HCT116 (cell line): ENCODE data around the gene IL15RA. TPM values are rescaled to one million over a fixed set of nuclear protein-coding genes. Genes with fewer than 3 reads are reported as not detected.

Source experiments
- ATAC-seq: fragments of 200-7000 bp; cut with Tn5 transposase; 2 replicates; pipeline ENCODE4 v1.9.1; 2020; ENCODE audit warnings: mild to moderate bottlenecking, moderate library complexity
- BruUV-seq: library from RNA; stranded (reverse); fragments of 400-500 nt; replicated peaks from 2 replicates; lab custom pipeline; 2021; lab: Mats Ljungman, UMichigan
- CTCF ChIA-PET: fragments of 300-600 bp; sonication (Branson Sonifier 250); formaldehyde crosslinking; loops from one replicate; lab custom pipeline; 2021; ENCODE audit warnings: antibody characterized with exemption; lab: Charles Lee
- POLR2A ChIA-PET: fragments of 300-600, 350-600 bp; sonication (Branson Sonifier 250); formaldehyde crosslinking; loops from one replicate; lab custom pipeline; 2021; ENCODE audit warnings: antibody characterized with exemption; lab: Charles Lee
- RAD21 ChIA-PET, 2 experiments: fragments of 300-600 bp; sonication (Branson Sonifier 250); formaldehyde crosslinking; loops; one replicate each; lab custom pipeline; 2023; ENCODE audit warnings: low total read pairs in 2 of 2; ENCODE audit not compliant: uncharacterized antibody in 2 of 2, unreplicated experiment in 2 of 2, low non-redundant PET in 1 of 2; lab: Charles Lee
- DNase-seq: peaks from one replicate; pipeline ENCODE4 v3.0.0-alpha.2; 2010; ENCODE audit warnings: low read depth, low spot score
- H2AFZ ChIP-seq: fragments of 200-600 bp; shearing (Covaris generic), sonication (generic); 2 replicates; pipeline ENCODE4 v1.6.1; 2017; ENCODE audit warnings: low read depth, mixed run types, mixed read lengths, antibody characterized with exemption, low read length; ENCODE audit not compliant: poor library complexity, severe bottlenecking
- H3K27ac ChIP-seq: 2 replicates; pipeline ENCODE4 v1.5.1; 2012; ENCODE audit warnings: low read depth, low read length
- H3K27me3 ChIP-seq: fragments of 200-600 bp; sonication (generic); 2 replicates; pipeline ENCODE4 v1.6.1; 2016; ENCODE audit warnings: mixed run types, low read length, mixed read lengths; ENCODE audit not compliant: insufficient read depth
- H3K36me3 ChIP-seq, 2 experiments: fragments of 200-500 bp in 1 of 2; fragments of 200-600 bp in 1 of 2; sonication (Bioruptor generic) in 1 of 2; sonication (generic) in 1 of 2; 2 replicates each; pipeline versions ENCODE4 v1.5.1 to v1.6.1; 2014 to 2016; ENCODE audit warnings: low read length in 2 of 2, inconsistent platforms in 1 of 2, mixed read lengths in 1 of 2, mixed run types in 1 of 2; ENCODE audit not compliant: insufficient read depth in 2 of 2, control insufficient read depth in 1 of 2
- H3K4me1 ChIP-seq, 2 experiments: fragments of 200-600 bp in 1 of 2; sonication (generic) in 1 of 2; 2 replicates each; pipeline versions ENCODE4 v1.5.1 to v1.6.1; 2012 to 2017; ENCODE audit warnings: low read length in 2 of 2, inconsistent platforms in 1 of 2, mild to moderate bottlenecking in 1 of 2, mixed read lengths in 1 of 2, mixed run types in 1 of 2, moderate library complexity in 1 of 2; ENCODE audit not compliant: insufficient read depth in 2 of 2, control insufficient read depth in 1 of 2
- H3K4me2 ChIP-seq: fragments of 200-600 bp; sonication (generic); 2 replicates; pipeline ENCODE4 v1.6.1; 2017; ENCODE audit warnings: mixed run types, low read length, mixed read lengths
- H3K4me3 ChIP-seq, 2 experiments: fragments of 200-600 bp in 1 of 2; sonication (generic) in 1 of 2; replicated peaks in 1 of 2; 2 replicates each; pipeline ENCODE4 v1.5.1; 2011 to 2016; ENCODE audit warnings: low read length in 2 of 2, control low read depth in 1 of 2, low read depth in 1 of 2, mild to moderate bottlenecking in 1 of 2, mixed read lengths in 1 of 2, mixed run types in 1 of 2
- H3K79me2 ChIP-seq: fragments of 200-600 bp; sonication (generic); 2 replicates; pipeline ENCODE4 v1.6.1; 2017; ENCODE audit warnings: mild to moderate bottlenecking, mixed run types, low read length, moderate library complexity, mixed read lengths; ENCODE audit not compliant: insufficient read depth
- H3K9ac ChIP-seq: fragments of 200-600 bp; sonication (generic); 2 replicates; pipeline ENCODE4 v1.6.1; 2016; ENCODE audit warnings: low read length, mixed read lengths
- H3K9me2 ChIP-seq: fragments of 200-600 bp; sonication (generic), shearing (Covaris generic); 2 replicates; pipeline ENCODE4 v1.6.1; 2017; ENCODE audit warnings: mixed run types, mild to moderate bottlenecking, moderate library complexity; ENCODE audit not compliant: insufficient read depth
- H3K9me3 ChIP-seq, 2 experiments: fragments of 200-500 bp in 1 of 2; fragments of 200-600 bp in 1 of 2; sonication (Bioruptor generic) in 1 of 2; sonication (generic) in 1 of 2; 2 replicates each; pipeline ENCODE4 v1.6.1; 2014 to 2017; ENCODE audit warnings: low read length in 2 of 2, mixed read lengths in 2 of 2, inconsistent platforms in 1 of 2, low read depth in 1 of 2, mild to moderate bottlenecking in 1 of 2, mixed run types in 1 of 2, moderate library complexity in 1 of 2; ENCODE audit not compliant: control insufficient read depth in 1 of 2, insufficient read depth in 1 of 2
- H4K20me1 ChIP-seq: fragments of 200-600 bp; sonication (generic), shearing (Covaris generic); 2 replicates; pipeline ENCODE4 v1.6.1; 2017; ENCODE audit warnings: mixed run types, mild to moderate bottlenecking, moderate library complexity; ENCODE audit not compliant: insufficient read depth
- CBX3 ChIP-seq: IDR thresholded peaks from 2 replicates; pipeline ENCODE4 v1.6.1; 2012; ENCODE audit warnings: low read depth
- CEBPB ChIP-seq: IDR thresholded peaks from 2 replicates; pipeline ENCODE4 v1.6.1; 2012; ENCODE audit warnings: low read depth
- EZH2 ChIP-seq: fragments of 200-600 bp; sonication (generic); IDR thresholded peaks from 2 replicates; pipeline ENCODE4 v1.6.1; 2017; ENCODE audit warnings: antibody characterized with exemption, mixed run types
- EZH2phosphoT487 ChIP-seq: fragments of 200-600 bp; IDR thresholded peaks from 2 replicates; pipeline ENCODE4 v1.6.1; 2018; ENCODE audit warnings: antibody characterized with exemption, borderline replicate concordance
- FOSL1 ChIP-seq: IDR thresholded peaks from 2 replicates; pipeline ENCODE4 v1.6.1; 2012; ENCODE audit warnings: low read depth
- POLR2A ChIP-seq: IDR thresholded peaks from 2 replicates; pipeline ENCODE4 v1.7.0; 2011; ENCODE audit warnings: borderline replicate concordance; ENCODE audit not compliant: insufficient read depth, insufficient read length; ENCODE audit errors: extremely low read depth
- RAD21 ChIP-seq: IDR thresholded peaks from 2 replicates; pipeline ENCODE4 v1.6.1; 2012; ENCODE audit warnings: low read depth, mild to moderate bottlenecking
- SIN3A ChIP-seq: IDR thresholded peaks from 2 replicates; pipeline ENCODE4 v1.6.1; 2012; ENCODE audit warnings: low read depth
- SP1 ChIP-seq: IDR thresholded peaks from 2 replicates; pipeline ENCODE4 v1.6.1; 2012; ENCODE audit warnings: low read depth
- SRF ChIP-seq: IDR thresholded peaks from 2 replicates; pipeline ENCODE4 v1.6.1; 2012; ENCODE audit warnings: low read depth
- TCF7L2 ChIP-seq: IDR thresholded peaks from 2 replicates; pipeline ENCODE4 v1.7.0; 2011; ENCODE audit warnings: borderline replicate concordance, inconsistent platforms; ENCODE audit not compliant: insufficient read depth, insufficient read length; ENCODE audit errors: extremely low read depth
- YY1 ChIP-seq: IDR thresholded peaks from 2 replicates; pipeline ENCODE4 v1.6.1; 2011; ENCODE audit warnings: low read length, low read depth, moderate library complexity, mild to moderate bottlenecking; ENCODE audit not compliant: insufficient replicate concordance; ENCODE audit errors: extremely low read depth
- ZFX ChIP-seq: fragments of 450-650 bp; IDR thresholded peaks from 2 replicates; pipeline ENCODE4 v1.6.1; 2017
- intact Hi-C: fragments of 100-400 bp; cut with micrococcal nuclease; formaldehyde crosslinking; loops from 2 replicates; pipeline ENCODE4 v1.10.0; 2022
- total RNA-seq: library from RNA; stranded (reverse); gene quantifications from one replicate; pipeline ENCODE4 v1.2.1, GENCODE V29; 2021; ENCODE audit not compliant: unreplicated experiment
- TF ChIP-seq, protein P1 (sequence below), 3 experiments: fragments of 200-600 bp in 1 of 3; sonication (generic) in 1 of 3; IDR thresholded peaks in 2 of 3; conservative IDR thresholded peaks in 1 of 3; 2 replicates each; pipeline ENCODE4 v1.5.1; 2012 to 2017; ENCODE audit warnings: low read depth in 2 of 3, low read length in 2 of 3, antibody characterized with exemption in 1 of 3, borderline replicate concordance in 1 of 3, control low read depth in 1 of 3, mild to moderate bottlenecking in 1 of 3, mixed read lengths in 1 of 3, mixed run types in 1 of 3, moderate library complexity in 1 of 3; ENCODE audit not compliant: insufficient read depth in 1 of 3
- TF ChIP-seq, protein P2 (sequence below): IDR thresholded peaks from 2 replicates; pipeline ENCODE4 v1.6.1; 2012
- TF ChIP-seq, protein P3 (sequence below): IDR thresholded peaks from 2 replicates; pipeline ENCODE4 v1.6.1; 2012; ENCODE audit warnings: low read depth
- TF ChIP-seq, protein P4 (sequence below): IDR thresholded peaks from 2 replicates; pipeline ENCODE4 v1.6.1; 2012

The IL15RA gene
- total RNA-seq, 1 experiment from 2014 or later: 10.5 TPM

DNA sequence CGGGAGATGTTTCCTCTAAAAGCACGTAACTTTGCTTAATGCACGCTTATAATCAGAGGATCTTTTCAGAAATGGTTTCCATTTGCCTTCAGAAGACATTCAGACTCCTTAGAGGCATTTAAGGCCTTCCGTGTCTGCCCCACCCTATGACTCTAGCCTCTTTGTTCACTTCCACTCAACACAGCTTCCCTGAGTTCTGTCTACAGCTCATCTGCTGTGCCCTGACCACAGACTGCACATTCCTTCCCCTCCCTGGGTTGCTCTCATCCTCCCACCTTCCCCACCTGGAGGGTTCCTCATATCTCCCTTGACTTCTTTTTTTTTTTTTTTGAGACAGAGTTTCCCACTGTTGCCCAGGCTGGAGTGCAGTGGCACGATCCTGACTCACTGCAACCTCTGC, 70.7 kb downstream of the IL15RA start:
- ChIA-PET RAD21 (no interaction called here), CTCF (no interaction called here), POLR2A (no interaction called here)
- no peak overlapping the region for H3K27ac ChIP-seq
- intact Hi-C loops: no loop called here
- H3K79me2 ChIP-seq: no peaks in the 10 kb centered on the region; the same call in 1 of the 2 replicates
- ATAC-seq (no peak), DNase-seq (no peak)
- no peaks in the 10 kb centered on the region for H4K20me1 ChIP-seq
- H3K9me3 ChIP-seq: no peaks in the 10 kb centered on the region
- H3K4me2 ChIP-seq: no peak overlapping the region
- H2AFZ ChIP-seq: no peak overlapping the region
- H3K27me3 ChIP-seq: no peaks in the 10 kb centered on the region
- TF ChIP-seq POLR2A (no peak), FOSL1 (no peak), ZFX (no peak), RAD21 (no peak), TCF7L2 (no peak), YY1 (no peak), EZH2 (no peak), CEBPB (no peak), EZH2phosphoT487 (no peak), SP1 (no peak), CBX3 (no peak), SRF (no peak), SIN3A (no peak)
- TF ChIP-seq, protein P1, sequence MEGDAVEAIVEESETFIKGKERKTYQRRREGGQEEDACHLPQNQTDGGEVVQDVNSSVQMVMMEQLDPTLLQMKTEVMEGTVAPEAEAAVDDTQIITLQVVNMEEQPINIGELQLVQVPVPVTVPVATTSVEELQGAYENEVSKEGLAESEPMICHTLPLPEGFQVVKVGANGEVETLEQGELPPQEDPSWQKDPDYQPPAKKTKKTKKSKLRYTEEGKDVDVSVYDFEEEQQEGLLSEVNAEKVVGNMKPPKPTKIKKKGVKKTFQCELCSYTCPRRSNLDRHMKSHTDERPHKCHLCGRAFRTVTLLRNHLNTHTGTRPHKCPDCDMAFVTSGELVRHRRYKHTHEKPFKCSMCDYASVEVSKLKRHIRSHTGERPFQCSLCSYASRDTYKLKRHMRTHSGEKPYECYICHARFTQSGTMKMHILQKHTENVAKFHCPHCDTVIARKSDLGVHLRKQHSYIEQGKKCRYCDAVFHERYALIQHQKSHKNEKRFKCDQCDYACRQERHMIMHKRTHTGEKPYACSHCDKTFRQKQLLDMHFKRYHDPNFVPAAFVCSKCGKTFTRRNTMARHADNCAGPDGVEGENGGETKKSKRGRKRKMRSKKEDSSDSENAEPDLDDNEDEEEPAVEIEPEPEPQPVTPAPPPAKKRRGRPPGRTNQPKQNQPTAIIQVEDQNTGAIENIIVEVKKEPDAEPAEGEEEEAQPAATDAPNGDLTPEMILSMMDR (IDR thresholded peaks at IDR 0.05 in 2 of 3, conservative IDR thresholded peaks at IDR 0.05 in 1 of 3; ENCODE audit: borderline replicate concordance in 1 of 3, insufficient read depth in 1 of 3, low read depth in 2 of 3, low read length in 2 of 3): no peak
- TF ChIP-seq, protein P2, sequence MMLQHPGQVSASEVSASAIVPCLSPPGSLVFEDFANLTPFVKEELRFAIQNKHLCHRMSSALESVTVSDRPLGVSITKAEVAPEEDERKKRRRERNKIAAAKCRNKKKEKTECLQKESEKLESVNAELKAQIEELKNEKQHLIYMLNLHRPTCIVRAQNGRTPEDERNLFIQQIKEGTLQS: no peak
- TF ChIP-seq, protein P3, sequence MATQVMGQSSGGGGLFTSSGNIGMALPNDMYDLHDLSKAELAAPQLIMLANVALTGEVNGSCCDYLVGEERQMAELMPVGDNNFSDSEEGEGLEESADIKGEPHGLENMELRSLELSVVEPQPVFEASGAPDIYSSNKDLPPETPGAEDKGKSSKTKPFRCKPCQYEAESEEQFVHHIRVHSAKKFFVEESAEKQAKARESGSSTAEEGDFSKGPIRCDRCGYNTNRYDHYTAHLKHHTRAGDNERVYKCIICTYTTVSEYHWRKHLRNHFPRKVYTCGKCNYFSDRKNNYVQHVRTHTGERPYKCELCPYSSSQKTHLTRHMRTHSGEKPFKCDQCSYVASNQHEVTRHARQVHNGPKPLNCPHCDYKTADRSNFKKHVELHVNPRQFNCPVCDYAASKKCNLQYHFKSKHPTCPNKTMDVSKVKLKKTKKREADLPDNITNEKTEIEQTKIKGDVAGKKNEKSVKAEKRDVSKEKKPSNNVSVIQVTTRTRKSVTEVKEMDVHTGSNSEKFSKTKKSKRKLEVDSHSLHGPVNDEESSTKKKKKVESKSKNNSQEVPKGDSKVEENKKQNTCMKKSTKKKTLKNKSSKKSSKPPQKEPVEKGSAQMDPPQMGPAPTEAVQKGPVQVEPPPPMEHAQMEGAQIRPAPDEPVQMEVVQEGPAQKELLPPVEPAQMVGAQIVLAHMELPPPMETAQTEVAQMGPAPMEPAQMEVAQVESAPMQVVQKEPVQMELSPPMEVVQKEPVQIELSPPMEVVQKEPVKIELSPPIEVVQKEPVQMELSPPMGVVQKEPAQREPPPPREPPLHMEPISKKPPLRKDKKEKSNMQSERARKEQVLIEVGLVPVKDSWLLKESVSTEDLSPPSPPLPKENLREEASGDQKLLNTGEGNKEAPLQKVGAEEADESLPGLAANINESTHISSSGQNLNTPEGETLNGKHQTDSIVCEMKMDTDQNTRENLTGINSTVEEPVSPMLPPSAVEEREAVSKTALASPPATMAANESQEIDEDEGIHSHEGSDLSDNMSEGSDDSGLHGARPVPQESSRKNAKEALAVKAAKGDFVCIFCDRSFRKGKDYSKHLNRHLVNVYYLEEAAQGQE: no peak
- TF ChIP-seq, protein P4, sequence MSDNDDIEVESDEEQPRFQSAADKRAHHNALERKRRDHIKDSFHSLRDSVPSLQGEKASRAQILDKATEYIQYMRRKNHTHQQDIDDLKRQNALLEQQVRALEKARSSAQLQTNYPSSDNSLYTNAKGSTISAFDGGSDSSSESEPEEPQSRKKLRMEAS: no peak
- no peak overlapping the region for H3K4me3 ChIP-seq
- no peaks in the 10 kb centered on the region for H3K4me1 ChIP-seq
- H3K9ac ChIP-seq: no peak overlapping the region
- peaks cover 10 to 25% of the 10 kb centered on the region in 2 experiments; a peak in 3 of 4 replicates for H3K36me3 ChIP-seq
- no peaks in the 10 kb centered on the region for H3K9me2 ChIP-seq
- no TSS peak for BruUV-seq
